Brain microvascular endothelial cell (primary cell): ENCODE results near the gene TRAP1.
"Not testable (repeated sequence)": the region's sequence is repeated elsewhere in the genome, so short reads cannot be mapped to it uniquely, and the experiment has no call there.

Experiments
- DNase-seq: peaks from one replicate; pipeline ENCODE4 v3.0.0-alpha.2; 2020
- H3K27ac ChIP-seq: fragments of 250-450 bp; sonication (Bioruptor Pico); 2 replicates; pipeline ENCODE4 v1.5.1; 2020; ENCODE audit warnings: mild to moderate bottlenecking, moderate library complexity
- H3K27me3 ChIP-seq: fragments of 250-450 bp; sonication (Bioruptor Pico); replicated peaks from 2 replicates; pipeline ENCODE4 v1.5.1; 2020; ENCODE audit warnings: mild to moderate bottlenecking
- H3K36me3 ChIP-seq: fragments of 250-450 bp; sonication (Bioruptor Pico); replicated peaks from 2 replicates; pipeline ENCODE4 v1.5.1; 2020; ENCODE audit warnings: mild to moderate bottlenecking
- H3K4me3 ChIP-seq: 2 replicates; pipeline ENCODE4 v1.5.1; 2011; ENCODE audit warnings: low read depth, mild to moderate bottlenecking, control low read depth, low read length, moderate library complexity
- in situ Hi-C: cut with HindIII; loops from 2 replicates; pipeline ENCODE4 v1.10.0; 2017; ENCODE audit warnings: low sequenced_read_pairs, low pct_ligation_motif_present
- TF ChIP-seq, protein P1 (sequence below): IDR thresholded peaks from 2 replicates; pipeline ENCODE4 v1.5.1; 2011; ENCODE audit warnings: low read depth, mild to moderate bottlenecking, moderate library complexity, low read length, control low read depth, inconsistent platforms; ENCODE audit errors: missing control alignments

Gene TRAP1

DNA sequence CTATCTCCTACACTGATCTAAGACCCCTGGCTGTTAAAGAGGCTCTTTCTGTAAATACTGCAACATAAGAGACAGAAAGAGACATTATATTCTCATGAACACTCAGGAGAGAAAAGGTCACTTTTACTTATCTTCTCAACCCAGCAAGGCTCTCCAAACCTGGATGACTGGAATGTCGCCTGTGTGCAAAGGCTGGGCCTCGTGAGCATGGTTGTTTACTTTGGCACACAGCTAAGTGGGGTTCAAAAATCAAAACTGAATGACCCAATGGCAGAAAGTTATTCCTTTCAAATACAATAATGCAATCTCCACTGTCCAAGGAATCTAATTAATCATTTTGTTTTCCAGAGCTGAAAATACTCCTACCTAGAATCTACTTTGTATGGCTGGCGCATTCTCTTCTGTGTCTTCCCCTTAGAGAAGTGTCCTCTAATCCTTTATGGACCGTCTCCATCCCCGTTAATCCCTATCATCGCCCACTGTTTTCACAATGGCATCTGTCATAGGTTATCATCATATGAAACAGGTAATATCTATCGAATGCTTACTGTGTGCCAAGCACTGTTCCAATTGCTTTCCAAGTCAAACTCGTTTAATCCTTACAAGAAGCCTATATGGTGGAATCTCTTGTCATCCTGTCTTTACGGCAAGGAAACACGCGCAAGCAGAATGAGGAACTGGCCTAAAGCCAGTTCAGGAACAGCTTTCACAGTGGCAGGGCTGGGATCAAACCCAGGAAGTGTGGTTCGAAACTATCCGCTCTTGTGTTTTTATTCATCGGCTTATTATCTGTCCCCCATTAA is 107.2 kb downstream of the TRAP1 start:
- Histone ChIP-seq H3K27me3 (no peaks in the 10 kb centered on the region), H3K27ac (no peak overlapping the region), H3K4me3 (peak overlapping the region; percentile 88), H3K36me3 (no peaks in the 10 kb centered on the region)
- in situ Hi-C loops = no loop called here
- TF ChIP-seq, protein P1, sequence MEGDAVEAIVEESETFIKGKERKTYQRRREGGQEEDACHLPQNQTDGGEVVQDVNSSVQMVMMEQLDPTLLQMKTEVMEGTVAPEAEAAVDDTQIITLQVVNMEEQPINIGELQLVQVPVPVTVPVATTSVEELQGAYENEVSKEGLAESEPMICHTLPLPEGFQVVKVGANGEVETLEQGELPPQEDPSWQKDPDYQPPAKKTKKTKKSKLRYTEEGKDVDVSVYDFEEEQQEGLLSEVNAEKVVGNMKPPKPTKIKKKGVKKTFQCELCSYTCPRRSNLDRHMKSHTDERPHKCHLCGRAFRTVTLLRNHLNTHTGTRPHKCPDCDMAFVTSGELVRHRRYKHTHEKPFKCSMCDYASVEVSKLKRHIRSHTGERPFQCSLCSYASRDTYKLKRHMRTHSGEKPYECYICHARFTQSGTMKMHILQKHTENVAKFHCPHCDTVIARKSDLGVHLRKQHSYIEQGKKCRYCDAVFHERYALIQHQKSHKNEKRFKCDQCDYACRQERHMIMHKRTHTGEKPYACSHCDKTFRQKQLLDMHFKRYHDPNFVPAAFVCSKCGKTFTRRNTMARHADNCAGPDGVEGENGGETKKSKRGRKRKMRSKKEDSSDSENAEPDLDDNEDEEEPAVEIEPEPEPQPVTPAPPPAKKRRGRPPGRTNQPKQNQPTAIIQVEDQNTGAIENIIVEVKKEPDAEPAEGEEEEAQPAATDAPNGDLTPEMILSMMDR = no peak
- no peak for DNase-seq

DNA sequence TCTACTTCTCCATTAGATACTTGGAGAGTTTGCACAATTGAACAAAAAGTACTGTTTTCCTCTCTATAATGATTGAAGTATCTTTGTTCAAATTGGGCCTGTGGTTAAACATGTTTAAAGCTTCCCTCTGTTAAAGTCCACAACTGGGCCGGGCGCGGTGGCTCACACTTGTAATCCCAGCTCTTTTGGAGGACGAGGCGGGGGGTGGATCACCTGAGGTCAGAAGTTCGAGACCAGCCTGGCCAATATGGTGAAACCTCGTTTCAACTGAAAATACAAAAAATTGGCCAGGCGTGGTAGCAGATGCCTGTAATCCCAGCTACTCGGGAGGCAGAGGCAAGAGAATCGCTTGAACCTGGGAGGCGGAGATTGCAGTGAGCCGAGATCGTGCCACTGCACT is 108.3 kb downstream of the TRAP1 start:
- H3K27ac ChIP-seq, DNase-seq, H3K4me3 ChIP-seq, H3K27me3 ChIP-seq, H3K36me3 ChIP-seq, in situ Hi-C loops: not testable (repeated sequence)

- H3K27ac ChIP-seq = no peak overlapping the region
- TF ChIP-seq, protein P1 = no peak
- no peak overlapping the region for H3K4me3 ChIP-seq
- H3K36me3 ChIP-seq = peaks cover 6% of the 10 kb centered on the region
- in situ Hi-C loops = no loop called here
- DNase-seq = no peak
- H3K27me3 ChIP-seq = no peaks in the 10 kb centered on the region
Measured at GRCh38 chr16:3608069-3608468, 109.3 kb downstream of the TRAP1 start.
